ENCODE data around the gene PANX3.

GRCh38 chr11:124663861-124664260 is 52.6 kb downstream of the PANX3 start:
- TF ChIP-seq CTCF (IDR thresholded peaks at IDR 0.05) = no peak
- TF ChIP-seq POLR2A (IDR thresholded peaks at IDR 0.05) = no peak
- TF ChIP-seq EP300 (IDR thresholded peaks at IDR 0.05) = no peak
- TF ChIP-seq POLR2AphosphoS5 (IDR thresholded peaks at IDR 0.05) = no peak

Data from gastroesophageal sphincter (tissue), 3 donors.